HG03521 (cell line): Measurements from ENCODE around the gene AMZ2.
A peak's percentile ranks its signal among the peaks of the same experiment; 100 is the strongest.
"Not testable (repeated sequence)": the region's sequence is repeated elsewhere in the genome, so short reads cannot be mapped to it uniquely, and the experiment has no call there.

Experiments used
- ATAC-seq: cut with Tn5 transposase; IDR thresholded peaks from one replicate; pipeline ENCODE4 v1.9.1; 2021; ENCODE audit warnings: mild to moderate bottlenecking, moderate library complexity; ENCODE audit not compliant: unreplicated experiment

Gene AMZ2, protein sequence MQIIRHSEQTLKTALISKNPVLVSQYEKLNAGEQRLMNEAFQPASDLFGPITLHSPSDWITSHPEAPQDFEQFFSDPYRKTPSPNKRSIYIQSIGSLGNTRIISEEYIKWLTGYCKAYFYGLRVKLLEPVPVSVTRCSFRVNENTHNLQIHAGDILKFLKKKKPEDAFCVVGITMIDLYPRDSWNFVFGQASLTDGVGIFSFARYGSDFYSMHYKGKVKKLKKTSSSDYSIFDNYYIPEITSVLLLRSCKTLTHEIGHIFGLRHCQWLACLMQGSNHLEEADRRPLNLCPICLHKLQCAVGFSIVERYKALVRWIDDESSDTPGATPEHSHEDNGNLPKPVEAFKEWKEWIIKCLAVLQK

DNA sequence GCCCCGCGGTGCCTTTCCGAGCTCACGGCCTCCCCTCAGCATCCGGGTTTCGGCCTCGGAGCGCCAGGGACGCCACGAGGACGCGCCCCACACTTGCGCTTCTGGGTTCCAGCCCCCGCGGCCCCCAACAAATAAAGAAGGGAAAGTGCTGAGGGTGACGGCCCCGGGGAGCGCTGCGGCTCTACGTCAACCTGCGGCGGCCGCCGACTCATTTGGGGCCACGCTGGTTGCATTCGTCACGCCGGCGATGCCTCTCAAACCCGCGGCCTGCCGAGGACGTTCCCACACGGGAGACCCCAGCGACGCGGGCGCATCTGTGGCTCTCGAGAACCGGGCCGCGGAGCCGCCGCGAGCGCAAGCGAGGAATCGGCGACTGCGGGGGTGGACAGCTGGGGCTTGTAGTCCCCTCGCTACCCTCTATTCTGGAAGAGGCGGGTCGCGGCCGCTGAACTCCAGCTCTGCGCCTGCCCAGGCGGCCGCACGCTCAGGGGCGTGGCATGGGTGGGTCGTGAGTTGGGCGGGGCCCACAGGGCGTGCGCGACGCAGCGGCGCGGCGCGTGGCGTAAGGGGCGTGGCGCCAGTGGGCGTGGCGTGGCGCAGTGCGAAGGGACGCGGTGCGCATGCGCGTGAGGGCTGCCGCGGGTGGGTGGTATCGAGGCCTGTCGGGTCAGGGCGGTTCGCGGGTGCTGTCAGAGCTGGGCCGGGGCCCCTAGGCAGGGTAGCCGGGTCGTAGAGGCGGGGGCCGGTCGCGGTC is at the start of gene AMZ2:
AMZ2 (plus strand) TSS at position 599 of the 754 bp plus-strand sequence. CDS start 2,145 bp downstream, outside the sequence.
- peak; percentile 85 for ATAC-seq

DNA sequence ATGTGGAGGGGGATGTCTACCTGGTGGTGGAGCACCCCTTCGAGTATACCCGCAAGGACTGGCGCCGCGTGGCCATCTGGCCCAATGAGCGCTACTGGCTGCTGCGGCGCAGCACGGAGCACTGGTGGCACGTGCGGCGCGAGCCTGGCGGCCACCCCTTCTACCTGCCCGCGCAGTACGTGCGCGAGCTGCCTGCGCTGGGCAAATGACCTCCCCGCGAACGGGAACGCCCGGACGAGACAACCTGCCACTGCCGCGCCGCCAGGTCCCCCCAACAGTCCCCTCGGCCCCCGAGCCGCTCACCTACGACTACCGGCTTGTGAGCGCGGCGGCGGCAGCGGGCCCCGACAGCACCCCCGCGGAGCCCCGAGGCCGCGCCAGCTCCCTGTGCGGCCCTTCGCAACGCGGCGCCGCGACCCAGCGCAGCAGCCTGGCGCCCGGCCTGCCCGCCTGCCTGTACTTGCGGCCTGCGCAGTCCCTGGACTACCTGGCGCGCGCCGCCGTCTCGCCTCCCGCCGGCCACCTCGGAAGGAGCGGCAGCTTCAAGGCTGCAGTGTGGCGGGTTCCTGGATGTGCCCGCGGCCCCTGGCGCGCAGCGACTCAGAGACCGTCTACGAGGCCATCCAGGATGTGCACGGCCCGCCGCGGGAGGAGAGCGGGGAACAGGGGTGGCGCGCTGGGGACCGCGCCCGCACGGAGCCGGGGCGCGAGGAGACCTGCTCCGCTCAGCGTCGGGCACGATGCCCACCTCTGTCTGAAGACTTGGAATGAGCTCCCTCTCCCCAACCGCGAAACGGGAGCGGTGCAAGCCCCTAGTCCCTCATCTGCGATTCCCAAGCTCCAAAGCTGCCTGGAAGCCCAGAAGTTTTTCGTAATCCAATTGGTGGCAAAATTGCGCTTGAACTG is 48.7 kb upstream of the AMZ2 start:
- ATAC-seq: no peak

DNA sequence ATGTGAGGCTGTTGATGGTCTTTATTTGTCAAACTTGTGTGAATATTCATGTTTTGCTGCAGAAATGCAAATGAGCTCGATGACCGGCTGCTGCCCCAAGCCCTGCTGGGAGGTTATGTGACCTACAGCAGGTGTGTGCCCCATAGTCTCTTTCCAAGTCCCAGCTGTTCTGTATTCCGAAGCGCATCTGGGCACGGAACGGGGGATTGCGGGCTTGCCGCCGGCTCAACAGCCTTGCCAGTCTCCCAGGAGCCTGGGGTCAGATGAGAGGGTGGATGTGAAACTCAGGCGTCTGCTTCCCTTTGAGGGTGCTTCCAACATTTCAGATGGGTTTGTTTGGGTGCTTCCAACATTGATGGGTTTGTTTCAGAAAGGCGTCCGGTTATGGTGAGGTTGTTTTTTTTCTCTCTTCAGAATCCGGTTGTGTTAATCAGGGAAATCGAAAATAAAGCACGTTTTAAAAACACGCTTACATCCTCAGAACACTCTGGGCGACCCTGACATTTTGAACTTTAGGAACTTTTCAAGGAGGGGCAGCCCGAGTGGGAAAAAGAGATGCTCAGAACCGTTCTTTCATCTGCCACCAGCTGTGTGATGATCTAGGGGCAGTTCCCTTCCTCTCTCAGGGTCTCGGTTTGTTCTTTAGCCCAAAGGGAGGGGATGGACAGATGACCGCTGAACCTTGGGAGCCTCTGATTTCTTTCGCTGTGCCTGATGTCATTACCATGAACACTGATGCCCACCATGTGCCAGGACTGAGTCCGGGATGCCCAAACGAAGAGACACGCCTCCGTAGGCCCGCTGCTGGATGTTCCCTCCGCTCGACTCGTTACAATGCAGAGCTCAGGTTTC is 47.8 kb upstream of the AMZ2 start:
- no peak for ATAC-seq

DNA sequence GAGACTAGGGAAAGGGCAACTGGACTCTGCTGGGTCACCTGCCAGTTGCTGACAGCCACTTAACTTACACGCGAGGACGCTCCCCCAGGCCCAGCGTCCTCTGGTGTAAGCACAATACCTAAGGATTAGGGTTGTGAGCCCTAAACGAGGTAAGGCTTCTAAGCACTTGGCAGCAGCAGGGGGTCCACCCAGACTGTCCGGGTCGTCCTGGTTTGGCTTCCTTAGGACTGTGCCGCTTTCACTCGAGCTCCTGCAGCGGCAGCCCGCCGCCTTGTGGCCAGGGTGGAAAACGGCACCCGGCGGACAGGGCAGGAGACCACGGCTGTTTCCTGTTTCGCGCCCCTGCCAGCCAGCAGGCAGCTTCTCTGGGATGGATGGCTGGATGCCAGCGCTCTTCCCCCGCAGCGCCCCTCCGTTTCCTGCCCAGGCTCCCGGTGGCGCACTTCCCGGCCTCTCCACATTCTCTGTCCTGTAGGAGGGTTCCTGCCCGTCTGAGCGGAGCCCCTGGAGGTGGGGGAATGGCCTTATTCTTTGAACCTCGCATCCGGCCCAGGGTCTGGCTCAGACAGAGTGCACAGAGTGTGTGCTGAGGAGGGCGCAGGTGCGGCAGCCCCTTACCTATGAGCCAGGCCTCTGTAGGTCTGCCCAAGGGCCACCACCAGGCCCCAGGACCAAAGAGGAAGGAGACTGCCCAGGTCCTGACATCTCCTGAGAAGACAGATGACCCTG is 47.0 kb upstream of the AMZ2 start:
- ATAC-seq: no peak

DNA sequence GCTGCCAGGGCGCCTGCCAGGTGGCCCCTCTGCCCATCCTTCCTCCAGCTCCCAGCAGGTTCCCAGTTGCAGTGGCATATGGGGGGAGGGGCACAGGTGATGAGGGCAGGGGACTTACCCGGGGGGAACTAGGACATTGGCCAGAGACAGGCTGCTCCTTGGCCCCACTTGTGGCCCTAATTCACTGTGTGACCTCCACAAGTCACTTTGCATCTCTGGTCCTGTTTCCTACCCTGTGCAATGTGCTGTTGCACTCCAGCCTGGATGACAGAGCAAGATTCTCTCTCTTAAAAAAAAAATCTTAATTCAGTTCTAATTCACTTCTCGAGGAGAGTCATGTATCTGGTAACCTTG is 46.4 kb upstream of the AMZ2 start:
- not testable (repeated sequence) for ATAC-seq

DNA sequence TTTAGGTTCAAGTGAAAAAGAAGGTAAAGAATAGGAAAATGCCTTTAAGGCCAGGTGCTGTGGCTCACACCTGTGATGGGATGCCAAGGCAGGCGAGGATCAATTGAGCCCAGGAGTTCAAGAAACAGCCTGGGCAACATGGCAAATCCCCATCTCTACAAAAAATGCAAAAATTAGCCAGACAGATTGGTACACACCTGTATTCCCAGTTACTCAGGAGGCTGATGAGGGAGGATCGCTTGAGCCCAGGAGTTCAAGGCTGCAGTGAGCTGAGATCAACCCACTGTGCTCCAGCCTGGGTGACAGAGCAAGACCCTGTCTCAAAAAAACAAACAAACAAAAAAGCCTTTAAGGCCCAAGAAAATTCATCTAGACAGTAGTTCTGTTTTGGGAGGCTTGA is 45.5 kb upstream of the AMZ2 start:
- ATAC-seq: not testable (repeated sequence)

DNA sequence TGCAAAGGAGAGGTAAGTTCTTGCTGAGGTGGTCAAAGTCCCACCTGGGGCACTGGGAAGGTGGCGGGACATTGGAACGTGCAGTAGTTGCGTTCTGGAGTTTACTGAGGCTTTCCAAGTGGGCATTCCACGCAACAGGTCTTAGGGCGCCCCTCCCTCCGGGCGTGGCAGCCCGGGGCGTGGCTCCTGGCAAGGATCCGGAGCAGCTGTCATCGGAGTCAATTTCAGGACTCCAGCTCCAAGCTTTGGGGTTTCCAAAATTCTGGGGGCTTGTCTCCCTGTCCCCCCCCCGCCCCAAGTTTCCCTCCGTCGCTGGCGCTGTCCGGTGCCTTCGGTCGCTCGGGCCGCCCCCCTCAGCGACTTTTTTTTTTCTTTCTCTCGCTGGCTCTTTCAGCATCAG is 43.1 kb upstream of the AMZ2 start:
- ATAC-seq: no peak

DNA sequence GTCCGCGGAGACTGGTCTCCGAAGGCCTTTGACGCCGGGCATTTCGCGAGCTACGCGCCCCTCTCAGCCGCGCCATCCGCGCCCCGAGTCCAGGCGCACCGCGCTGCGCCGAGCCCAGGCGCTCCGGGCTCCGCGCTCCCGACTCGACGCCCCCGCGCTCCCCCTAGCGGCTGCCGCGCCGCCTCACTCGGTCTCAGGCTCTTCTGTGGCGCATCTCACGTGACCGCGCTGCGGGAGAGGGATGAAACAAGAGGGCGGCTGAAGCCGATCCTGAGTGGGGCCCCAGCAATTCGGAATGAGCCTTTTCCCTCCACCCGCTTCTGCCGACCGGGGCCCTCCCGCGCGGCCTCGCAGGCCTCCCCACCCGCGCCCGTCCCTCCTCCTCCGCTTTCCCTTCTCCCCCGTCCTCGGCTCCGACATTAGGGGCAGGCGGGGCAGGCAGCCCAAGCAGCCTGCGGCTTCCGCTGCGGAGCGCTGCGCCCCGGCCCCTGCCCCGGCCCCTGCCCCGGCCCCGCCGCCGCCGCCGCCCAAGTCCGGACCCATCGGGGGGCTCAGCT is 42.5 kb upstream of the AMZ2 start:
- peak; percentile 85 for ATAC-seq

DNA sequence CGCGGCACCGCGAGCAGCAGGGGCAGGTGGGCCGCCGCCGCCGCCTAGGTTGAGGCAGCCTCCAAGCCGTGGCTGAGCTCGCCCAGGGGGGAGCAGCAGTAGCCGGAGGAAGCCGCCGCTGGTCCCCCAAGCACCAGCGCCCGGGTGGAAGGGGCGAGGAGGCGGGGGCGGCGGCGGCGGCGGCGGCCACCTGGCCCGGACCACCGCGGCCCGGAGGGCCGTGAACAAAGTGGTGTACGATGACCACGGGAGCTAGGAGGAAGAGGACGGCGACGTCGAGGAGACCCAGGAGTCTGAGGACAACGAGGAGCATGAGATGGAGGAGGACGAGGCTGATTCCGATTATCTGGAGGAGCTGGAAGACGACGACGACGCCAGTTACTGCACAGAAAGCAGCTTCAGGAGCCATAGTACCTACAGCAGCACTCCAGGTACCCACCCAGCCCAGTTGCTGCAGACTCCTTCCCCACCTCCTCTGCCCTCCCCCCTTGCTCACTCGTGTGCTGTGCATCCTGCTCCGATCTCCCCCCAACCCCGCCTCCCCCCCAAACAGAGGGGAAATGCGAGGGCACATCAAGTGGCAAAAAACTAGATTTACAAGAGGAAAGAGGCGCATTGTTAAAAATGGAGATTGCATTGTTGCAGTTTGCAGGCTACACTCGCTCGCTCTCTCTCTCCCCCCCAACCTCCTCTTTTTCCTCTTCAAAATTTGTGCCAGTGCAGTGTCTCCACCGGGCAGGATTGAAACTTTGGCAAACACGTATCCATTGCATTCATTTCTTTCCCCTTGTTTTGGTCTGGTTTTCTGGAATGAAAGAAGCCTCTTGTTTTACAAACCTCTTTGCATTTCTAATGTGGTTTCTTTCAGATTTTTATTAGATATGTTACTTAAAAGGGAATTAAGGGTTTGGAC is 41.8 kb upstream of the AMZ2 start:
- peak; percentile 30 for ATAC-seq

DNA sequence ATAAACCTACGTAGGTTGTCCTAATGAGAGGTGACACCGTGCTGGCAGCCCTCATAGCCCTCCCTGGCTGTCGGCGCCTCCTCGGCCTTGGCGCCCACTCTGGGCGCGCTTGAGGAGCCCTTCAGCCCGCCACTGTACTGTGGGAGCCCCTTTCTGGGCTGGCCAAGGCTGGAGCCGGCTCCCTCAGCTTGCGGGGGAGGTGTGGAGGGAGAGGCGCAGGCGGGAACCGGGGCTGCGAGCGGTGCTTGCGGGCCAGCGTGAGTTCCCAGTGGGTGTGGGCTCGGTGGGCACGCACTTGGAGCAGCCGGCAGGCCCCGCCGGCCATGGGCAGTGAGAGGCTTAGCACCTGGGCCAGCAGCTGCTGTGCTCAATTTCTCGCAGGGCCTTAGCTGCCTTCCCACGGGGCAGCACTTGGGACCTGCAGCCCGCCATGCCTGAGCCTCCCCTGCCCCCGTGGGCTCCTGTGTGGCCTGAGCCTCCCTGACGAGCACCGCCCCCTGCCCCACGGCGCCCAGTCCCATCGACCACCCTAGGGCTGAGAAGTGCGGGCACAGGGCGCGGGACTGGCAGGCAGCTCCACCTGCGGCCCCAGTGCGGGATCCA is 40.1 kb upstream of the AMZ2 start:
- ATAC-seq: no peak

DNA sequence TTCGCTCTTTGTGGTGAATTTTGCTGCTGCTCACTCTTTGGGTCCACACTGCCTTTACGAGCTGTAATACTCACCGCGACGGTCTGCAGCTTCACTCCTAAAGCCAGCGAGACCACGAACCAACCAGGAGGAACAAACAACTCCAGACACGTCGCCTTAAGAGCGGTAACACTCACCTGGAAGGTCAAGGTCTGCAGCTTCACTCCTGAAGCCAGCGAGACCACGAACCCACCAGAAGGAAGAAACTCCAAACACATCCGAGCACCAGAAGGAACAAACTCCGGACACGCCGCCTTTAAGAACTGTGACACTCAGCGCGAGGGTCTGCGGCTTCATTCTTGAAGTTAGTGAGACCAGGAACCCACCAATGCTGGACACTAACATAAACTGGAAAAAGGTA is 39.2 kb upstream of the AMZ2 start:
- not testable (repeated sequence) for ATAC-seq

DNA sequence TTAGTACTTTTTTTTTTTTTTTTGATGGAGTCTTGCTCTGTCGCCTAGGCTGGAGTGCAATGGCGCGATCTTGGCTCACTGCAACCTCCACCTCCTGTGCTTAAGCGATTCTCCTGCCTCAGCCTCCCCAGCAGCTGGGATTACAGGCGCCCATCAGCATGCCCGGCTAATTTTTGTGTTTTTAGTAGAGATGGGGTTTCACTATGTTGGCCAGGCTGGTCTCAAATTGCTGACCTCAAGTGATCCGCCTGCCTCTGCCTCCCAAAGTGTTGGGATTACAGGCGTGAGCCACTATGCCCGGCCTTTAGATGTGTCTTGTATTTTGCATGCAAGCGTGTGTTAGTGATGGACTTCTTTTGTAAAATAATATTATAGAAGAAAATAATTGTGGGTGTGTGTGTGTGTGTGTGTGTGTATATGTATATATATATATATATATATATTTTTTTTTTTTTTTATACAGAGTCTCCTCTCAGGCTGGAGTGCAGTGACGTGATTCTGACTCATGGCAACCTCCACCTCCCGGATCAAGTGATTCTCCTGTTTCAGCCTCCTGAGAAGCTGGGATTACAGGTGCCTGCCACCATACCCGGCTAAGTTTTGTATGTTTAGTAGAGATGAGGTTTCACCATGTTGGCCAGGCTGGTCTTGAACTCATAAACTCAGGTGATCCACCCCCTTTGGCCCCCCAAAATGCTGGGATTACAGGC is 38.5 kb upstream of the AMZ2 start:
- not testable (repeated sequence) for ATAC-seq

DNA sequence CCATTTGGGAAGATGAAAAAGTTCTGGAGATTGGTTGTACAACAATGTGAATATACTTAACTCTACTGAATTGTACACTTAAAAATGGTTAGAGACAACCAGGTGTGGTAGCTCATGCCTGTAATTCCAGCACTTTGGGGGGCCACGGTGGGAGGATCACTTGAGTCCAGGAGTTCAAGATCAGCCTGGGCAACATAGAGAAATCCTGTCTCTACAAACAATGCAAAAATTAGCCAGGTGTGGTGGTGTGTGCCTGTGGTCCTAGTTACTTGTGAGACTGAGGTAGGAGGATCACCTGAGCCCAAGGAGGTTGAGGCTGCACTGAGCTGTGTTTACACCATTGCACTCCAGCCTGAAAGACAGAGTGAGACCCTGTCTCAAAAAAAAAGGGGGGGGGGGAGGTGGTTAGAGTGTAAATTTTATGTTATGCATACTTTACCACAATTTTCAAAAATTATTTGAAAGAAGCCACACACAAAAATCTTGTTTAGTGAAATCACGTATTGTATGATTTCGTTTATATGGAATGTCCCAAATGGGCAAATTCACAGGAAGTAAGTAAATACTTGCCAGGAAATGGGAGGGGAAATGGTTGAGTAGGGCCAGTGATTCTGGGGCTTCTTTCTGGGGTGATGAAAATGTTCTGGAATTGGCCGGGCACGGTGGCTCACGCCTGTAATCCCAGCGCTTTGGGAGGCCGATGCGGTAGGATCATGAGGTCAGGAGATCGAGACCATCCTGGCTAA is 37.1 kb upstream of the AMZ2 start:
- no peak for ATAC-seq

DNA sequence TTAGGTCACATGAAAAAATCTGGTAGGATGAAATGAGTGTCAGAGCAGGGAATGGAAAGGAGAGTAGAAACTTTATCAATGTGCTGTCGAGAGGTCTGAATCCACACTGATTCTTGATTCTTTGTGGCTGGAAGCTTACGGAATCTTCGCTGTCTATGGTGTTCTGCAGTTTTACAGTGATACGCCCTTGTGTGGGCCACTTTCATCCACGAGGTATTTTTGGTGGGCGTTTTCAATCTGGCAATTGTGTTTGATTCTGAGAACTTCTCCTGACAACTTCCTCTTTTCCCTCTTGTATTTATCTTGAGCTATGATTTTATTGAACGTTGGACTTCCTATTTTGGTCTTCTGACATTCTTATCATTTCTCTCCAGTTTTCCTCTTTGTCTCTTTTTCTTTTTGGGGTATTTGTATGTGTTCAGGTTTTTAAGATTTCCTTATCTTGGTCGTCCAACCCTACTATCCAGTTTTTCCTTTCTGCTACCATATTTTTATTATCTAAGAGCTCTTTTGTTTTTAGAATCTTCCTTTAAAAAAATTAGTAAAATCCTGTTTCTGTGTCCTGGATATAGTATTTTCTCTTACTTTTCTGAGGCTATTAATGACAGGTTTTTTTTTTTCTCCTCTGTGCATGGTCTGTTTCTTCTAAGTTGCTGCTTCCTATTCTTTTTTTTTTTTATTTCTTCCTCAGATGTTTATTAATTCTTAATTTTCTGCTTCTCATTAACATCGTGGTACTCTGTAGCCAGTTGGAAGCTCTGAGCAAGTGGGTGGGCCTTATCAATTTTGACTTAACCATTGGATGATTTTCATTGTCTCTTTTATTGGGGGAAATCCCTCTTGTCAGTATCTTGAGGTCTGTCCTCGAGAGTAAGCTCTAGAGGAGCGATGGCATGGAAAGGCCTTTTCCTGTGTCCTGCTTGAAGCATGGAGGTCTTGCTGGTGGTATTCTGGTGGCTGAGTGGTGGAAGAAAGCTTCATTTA is 34.1 kb upstream of the AMZ2 start:
- ATAC-seq: not testable (repeated sequence)

DNA sequence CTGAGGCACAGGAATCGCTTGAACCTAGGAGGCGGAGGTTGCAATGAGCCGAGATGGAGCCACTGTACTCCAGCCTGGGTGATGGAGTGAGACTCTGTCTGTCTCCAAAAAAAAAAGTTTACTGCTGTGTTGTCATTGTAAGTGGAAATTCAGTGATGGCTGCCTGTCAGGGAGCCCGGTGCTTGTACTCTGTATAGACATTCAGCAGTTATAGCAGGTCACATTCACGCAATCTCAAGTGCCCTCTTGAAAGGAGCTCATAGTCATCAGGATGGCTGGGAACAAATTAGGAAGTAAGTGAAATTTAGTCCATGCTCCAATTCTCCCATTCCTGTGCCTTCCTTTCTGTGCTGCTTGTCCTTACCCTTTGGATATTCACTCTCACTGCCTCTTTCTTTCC is 32.4 kb upstream of the AMZ2 start:
- not testable (repeated sequence) for ATAC-seq
